Esophagus muscularis mucosa (tissue), 3 donors: ENCODE measurements around the gene SPRR3.

Experiments used
- POLR2A ChIP-seq: fragments of 450-650 bp; IDR thresholded peaks from one replicate; pipeline ENCODE4 v1.6.1; 2017; ENCODE audit warnings: antibody characterized with exemption, moderate library complexity, mild to moderate bottlenecking, low read depth
- TF ChIP-seq, protein P1 (sequence below), 3 experiments: fragments of 200-600 bp in 2 of 3; fragments of 450-650 bp in 1 of 3; sonication (generic) in 2 of 3; IDR thresholded peaks; one replicate each; pipeline ENCODE4 v1.5.1; 2017 to 2019; ENCODE audit warnings: antibody characterized with exemption in 3 of 3, mild to moderate bottlenecking in 2 of 3, moderate library complexity in 1 of 3

DNA sequence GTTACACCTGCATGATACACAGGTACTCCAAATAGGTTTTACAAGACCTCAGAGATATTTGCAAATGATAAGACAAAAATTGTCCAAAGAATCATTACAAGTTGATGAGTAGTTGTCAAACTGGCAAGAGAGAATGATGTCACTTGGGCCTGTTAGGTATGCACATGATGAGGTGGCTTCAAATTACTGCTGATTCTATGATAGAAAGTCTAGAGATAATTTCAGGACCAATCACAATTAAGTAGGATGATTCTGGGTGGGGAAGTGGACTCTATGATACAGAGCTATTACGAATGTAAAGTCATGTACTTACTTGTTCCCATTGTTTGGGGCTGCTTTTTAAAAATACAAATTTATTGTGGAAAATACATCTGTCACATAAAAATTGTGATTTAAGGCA is 24.2 kb downstream of the SPRR3 start:
- TF ChIP-seq, protein P1, sequence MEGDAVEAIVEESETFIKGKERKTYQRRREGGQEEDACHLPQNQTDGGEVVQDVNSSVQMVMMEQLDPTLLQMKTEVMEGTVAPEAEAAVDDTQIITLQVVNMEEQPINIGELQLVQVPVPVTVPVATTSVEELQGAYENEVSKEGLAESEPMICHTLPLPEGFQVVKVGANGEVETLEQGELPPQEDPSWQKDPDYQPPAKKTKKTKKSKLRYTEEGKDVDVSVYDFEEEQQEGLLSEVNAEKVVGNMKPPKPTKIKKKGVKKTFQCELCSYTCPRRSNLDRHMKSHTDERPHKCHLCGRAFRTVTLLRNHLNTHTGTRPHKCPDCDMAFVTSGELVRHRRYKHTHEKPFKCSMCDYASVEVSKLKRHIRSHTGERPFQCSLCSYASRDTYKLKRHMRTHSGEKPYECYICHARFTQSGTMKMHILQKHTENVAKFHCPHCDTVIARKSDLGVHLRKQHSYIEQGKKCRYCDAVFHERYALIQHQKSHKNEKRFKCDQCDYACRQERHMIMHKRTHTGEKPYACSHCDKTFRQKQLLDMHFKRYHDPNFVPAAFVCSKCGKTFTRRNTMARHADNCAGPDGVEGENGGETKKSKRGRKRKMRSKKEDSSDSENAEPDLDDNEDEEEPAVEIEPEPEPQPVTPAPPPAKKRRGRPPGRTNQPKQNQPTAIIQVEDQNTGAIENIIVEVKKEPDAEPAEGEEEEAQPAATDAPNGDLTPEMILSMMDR (IDR thresholded peaks at IDR 0.05) = no peak
- no peak for TF ChIP-seq POLR2A
